H9 (cell line): ENCODE measurements around the gene PRRT2. TPM values are rescaled to one million over a fixed set of nuclear protein-coding genes. Genes with fewer than 3 reads are reported as not detected.

ENCODE experiments used
- DNase-seq: peaks from one replicate; pipeline ENCODE4 v3.0.0-alpha.2; 2017
- H2AFZ ChIP-seq: one replicate; pipeline ENCODE4 v1.6.1; 2013; ENCODE audit warnings: mild to moderate bottlenecking, low read length, control low read depth, moderate library complexity
- H2AK5ac ChIP-seq: 2 replicates; pipeline ENCODE4 v1.6.1; 2013; ENCODE audit warnings: low read length, control low read depth, mixed read lengths; ENCODE audit not compliant: insufficient read length
- H2BK120ac ChIP-seq: one replicate; pipeline ENCODE4 v1.6.1; 2013; ENCODE audit warnings: low read depth, mild to moderate bottlenecking, low read length, control low read depth, inconsistent platforms; ENCODE audit not compliant: poor library complexity, severe bottlenecking
- H2BK12ac ChIP-seq: 2 replicates; pipeline ENCODE4 v1.6.1; 2013; ENCODE audit warnings: low read length, control low read depth, mixed read lengths, low read depth; ENCODE audit not compliant: insufficient read length
- H2BK15ac ChIP-seq: 2 replicates; pipeline ENCODE4 v1.6.1; 2013; ENCODE audit warnings: low read depth, low read length, control low read depth
- H2BK20ac ChIP-seq: one replicate; pipeline ENCODE4 v1.6.1; 2013; ENCODE audit warnings: low read depth, mild to moderate bottlenecking, low read length, control low read depth, inconsistent platforms; ENCODE audit not compliant: poor library complexity, severe bottlenecking
- H2BK5ac ChIP-seq: 2 replicates; pipeline ENCODE4 v1.6.1; 2013; ENCODE audit warnings: low read length, control low read depth, mixed read lengths; ENCODE audit not compliant: insufficient read length
- H3K14ac ChIP-seq: 2 replicates; pipeline ENCODE4 v1.6.1; 2013; ENCODE audit warnings: low read length, control low read depth; ENCODE audit not compliant: insufficient read depth
- H3K18ac ChIP-seq: 2 replicates; pipeline ENCODE4 v1.6.1; 2013; ENCODE audit warnings: low read depth, mild to moderate bottlenecking, mixed read lengths, low read length, control low read depth; ENCODE audit not compliant: insufficient read length
- H3K23ac ChIP-seq: 2 replicates; pipeline ENCODE4 v1.6.1; 2013; ENCODE audit warnings: low read length, control low read depth, mixed read lengths, low read depth; ENCODE audit not compliant: insufficient read length
- H3K23me2 ChIP-seq: 2 replicates; pipeline ENCODE4 v1.6.1; 2013; ENCODE audit warnings: low read depth, mild to moderate bottlenecking, mixed read lengths, low read length, control low read depth; ENCODE audit not compliant: insufficient read length, poor library complexity, severe bottlenecking
- H3K27ac ChIP-seq: 2 replicates; pipeline ENCODE4 v1.5.1; 2013; ENCODE audit warnings: low read length, control low read depth, mixed read lengths, low read depth; ENCODE audit not compliant: insufficient read length
- H3K27me3 ChIP-seq: 2 replicates; pipeline ENCODE4 v1.6.1; 2013; ENCODE audit warnings: low read length, control low read depth, inconsistent platforms; ENCODE audit not compliant: insufficient read depth
- H3K4ac ChIP-seq: 2 replicates; pipeline ENCODE4 v1.6.1; 2013; ENCODE audit warnings: low read depth, mild to moderate bottlenecking, control low read depth, inconsistent platforms, low read length, moderate library complexity
- H3K4me1 ChIP-seq: 2 replicates; pipeline ENCODE4 v1.6.1; 2013; ENCODE audit warnings: low read length, control low read depth, inconsistent platforms; ENCODE audit not compliant: insufficient read depth
- H3K4me2 ChIP-seq: 2 replicates; pipeline ENCODE4 v1.6.1; 2013; ENCODE audit warnings: low read length, control low read depth, mixed read lengths; ENCODE audit not compliant: insufficient read length, insufficient read depth
- H3K56ac ChIP-seq: 2 replicates; pipeline ENCODE4 v1.6.1; 2013; ENCODE audit warnings: low read depth, mild to moderate bottlenecking, mixed read lengths, low read length, control low read depth; ENCODE audit not compliant: insufficient read length
- H3K79me1 ChIP-seq: 2 replicates; pipeline ENCODE4 v1.6.1; 2013; ENCODE audit warnings: low read depth, mild to moderate bottlenecking, moderate library complexity, low read length, control low read depth, inconsistent platforms; ENCODE audit not compliant: insufficient read depth, poor library complexity, severe bottlenecking
- H3K79me2 ChIP-seq: 2 replicates; pipeline ENCODE4 v1.6.1; 2013; ENCODE audit warnings: low read length, control low read depth, inconsistent platforms; ENCODE audit not compliant: insufficient read depth
- H3K9ac ChIP-seq: 2 replicates; pipeline ENCODE4 v1.6.1; 2013; ENCODE audit warnings: low read length, control low read depth, mixed read lengths; ENCODE audit not compliant: insufficient read length; ENCODE audit errors: extremely low read depth
- H3K9me3 ChIP-seq: one replicate; pipeline ENCODE4 v1.6.1; 2013; ENCODE audit warnings: low read depth, low read length, inconsistent platforms; ENCODE audit not compliant: control insufficient read depth
- H3T11ph ChIP-seq: one replicate; pipeline ENCODE4 v1.6.1; 2013; ENCODE audit warnings: mild to moderate bottlenecking, low read length, control low read depth, inconsistent platforms
- H4K20me1 ChIP-seq: one replicate; pipeline ENCODE4 v1.6.1; 2013; ENCODE audit not compliant: control insufficient read depth, insufficient read length, insufficient read depth
- H4K5ac ChIP-seq: 2 replicates; pipeline ENCODE4 v1.6.1; 2013; ENCODE audit warnings: low read depth, mild to moderate bottlenecking, mixed read lengths, low read length, control low read depth; ENCODE audit not compliant: insufficient read length
- H4K8ac ChIP-seq: replicated peaks from 2 replicates; pipeline ENCODE4 v1.6.1; 2013; ENCODE audit warnings: low read length, control low read depth, mixed read lengths, low read depth; ENCODE audit not compliant: insufficient read length
- H4K91ac ChIP-seq: 2 replicates; pipeline ENCODE4 v1.6.1; 2013; ENCODE audit warnings: low read depth, mild to moderate bottlenecking, moderate library complexity, mixed read lengths, low read length, control low read depth; ENCODE audit not compliant: insufficient read length
- H3K27ac Mint-ChIP-seq, 3 experiments: 2 replicates in 2 of 3; 3 replicates in 1 of 3; pipeline ENCODE4 v1.8.0; 2020 to 2021; ENCODE audit warnings: mixed read lengths in 3 of 3, mild to moderate bottlenecking in 1 of 3, moderate library complexity in 1 of 3
- H3K27me3 Mint-ChIP-seq: 2 replicates; pipeline ENCODE4 v1.8.0; 2021; ENCODE audit warnings: low read depth, mild to moderate bottlenecking, moderate library complexity, mixed read lengths
- H3K36me3 Mint-ChIP-seq, 3 experiments: 2 replicates in 2 of 3; 3 replicates in 1 of 3; pipeline ENCODE4 v1.8.0; 2020 to 2021; ENCODE audit warnings: low read depth in 3 of 3, mixed read lengths in 3 of 3; ENCODE audit not compliant: insufficient read depth in 1 of 3
- H3K4me1 Mint-ChIP-seq, 2 experiments: 2 replicates each; pipeline ENCODE4 v1.8.0; 2020; ENCODE audit warnings: mixed read lengths in 2 of 2
- H3K4me3 Mint-ChIP-seq, 2 experiments: 2 replicates in 1 of 2; 3 replicates in 1 of 2; pipeline ENCODE4 v1.8.0; 2020 to 2021; ENCODE audit warnings: mild to moderate bottlenecking in 2 of 2, mixed read lengths in 2 of 2, moderate library complexity in 1 of 2
- H3K9me3 Mint-ChIP-seq, 2 experiments: 2 replicates in 1 of 2; 3 replicates in 1 of 2; pipeline ENCODE4 v1.8.0; 2020; ENCODE audit warnings: mild to moderate bottlenecking in 2 of 2, mixed read lengths in 2 of 2, moderate library complexity in 1 of 2
- WGBS: extraction: QIAGEN DNeasy Blood & Tissue Kit; methylation state at CpG from one replicate; pipeline ENCODE4 v1.1.7; 2013; ENCODE audit warnings: missing lambda C conversion rate, low lambda C conversion rate, mixed read lengths; ENCODE audit not compliant: insufficient read length; ENCODE audit errors: extremely low coverage; 5-methylcytosine and 5-hydroxymethylcytosine counted together
- total RNA-seq: library from RNA; stranded (reverse); gene quantifications from 2 replicates; pipeline ENCODE4 v1.2.1, GENCODE V29; 2021
- TF ChIP-seq, protein P1 (sequence below): fragments of 200-600 bp; sonication (generic); conservative IDR thresholded peaks from 3 replicates; pipeline ENCODE4 v1.8.0; 2021; ENCODE audit warnings: antibody characterized with exemption, mild to moderate bottlenecking

Gene PRRT2
- total RNA-seq, 1 experiment from 2014 or later: 14.6 TPM

DNA sequence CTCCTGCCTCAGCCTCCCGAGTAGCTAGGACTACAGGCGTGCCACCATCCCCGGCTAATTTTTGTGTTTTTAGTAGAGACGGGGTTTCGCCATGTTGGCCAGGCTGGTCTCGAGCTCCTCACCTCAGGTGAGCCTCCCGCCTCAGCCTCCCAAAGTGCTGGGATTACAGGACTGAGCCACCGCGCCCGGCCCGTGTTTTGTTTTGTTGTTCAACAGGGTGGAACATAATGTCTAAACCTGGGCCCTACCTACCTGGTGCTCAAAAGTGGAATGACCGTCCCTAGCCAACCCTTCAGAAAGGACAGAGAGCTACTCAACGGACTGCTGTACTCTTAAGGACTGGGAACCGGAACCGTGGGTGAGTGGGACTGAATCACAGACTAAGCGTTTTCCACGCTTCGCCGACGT lies 22.2 kb upstream of the PRRT2 start:
- TF ChIP-seq, protein P1, sequence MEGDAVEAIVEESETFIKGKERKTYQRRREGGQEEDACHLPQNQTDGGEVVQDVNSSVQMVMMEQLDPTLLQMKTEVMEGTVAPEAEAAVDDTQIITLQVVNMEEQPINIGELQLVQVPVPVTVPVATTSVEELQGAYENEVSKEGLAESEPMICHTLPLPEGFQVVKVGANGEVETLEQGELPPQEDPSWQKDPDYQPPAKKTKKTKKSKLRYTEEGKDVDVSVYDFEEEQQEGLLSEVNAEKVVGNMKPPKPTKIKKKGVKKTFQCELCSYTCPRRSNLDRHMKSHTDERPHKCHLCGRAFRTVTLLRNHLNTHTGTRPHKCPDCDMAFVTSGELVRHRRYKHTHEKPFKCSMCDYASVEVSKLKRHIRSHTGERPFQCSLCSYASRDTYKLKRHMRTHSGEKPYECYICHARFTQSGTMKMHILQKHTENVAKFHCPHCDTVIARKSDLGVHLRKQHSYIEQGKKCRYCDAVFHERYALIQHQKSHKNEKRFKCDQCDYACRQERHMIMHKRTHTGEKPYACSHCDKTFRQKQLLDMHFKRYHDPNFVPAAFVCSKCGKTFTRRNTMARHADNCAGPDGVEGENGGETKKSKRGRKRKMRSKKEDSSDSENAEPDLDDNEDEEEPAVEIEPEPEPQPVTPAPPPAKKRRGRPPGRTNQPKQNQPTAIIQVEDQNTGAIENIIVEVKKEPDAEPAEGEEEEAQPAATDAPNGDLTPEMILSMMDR: no peak
- Histone ChIP-seq H3K4me2 (peak overlapping the region; percentile 71), H2AFZ (no peak overlapping the region), H3K9me3 (no peaks in the 10 kb centered on the region), H3K79me1 (peaks cover 3% of the 10 kb centered on the region), H3K56ac (no peak overlapping the region), H3K9ac (peak overlapping the region; percentile 71), H2BK5ac (no peak overlapping the region), H3K23me2 (peaks cover 5% of the 10 kb centered on the region), H3K4me1 (no peaks in the 10 kb centered on the region; the same call in 1 of the 2 replicates), H3K14ac (peak overlapping the region; percentile 81), H4K8ac (no peak overlapping the region), H2BK15ac (no peak overlapping the region), H3K18ac (peak overlapping the region; percentile 37), H3K27me3 (no peaks in the 10 kb centered on the region), H2BK12ac (no peak overlapping the region), H3K23ac (no peak overlapping the region), H4K20me1 (no peaks in the 10 kb centered on the region), H2BK20ac (no peak overlapping the region), H4K5ac (peak overlapping the region; percentile 30), H3K4ac (no peak overlapping the region), H3K79me2 (peaks cover 31% of the 10 kb centered on the region), H4K91ac (no peak overlapping the region), H2AK5ac (no peak overlapping the region), H3K27ac (no peak overlapping the region), H2BK120ac (no peak overlapping the region), H3T11ph (no peak overlapping the region)
- Mint-ChIP-seq H3K4me1 (peaks cover 27 to 32% of the 10 kb centered on the region in 2 experiments), H3K27me3 (peaks cover 12% of the 10 kb centered on the region), H3K36me3 (peaks cover 12 to 31% (median 22%) of the 10 kb centered on the region in 3 experiments), H3K9me3 (no peaks in the 10 kb centered on the region), H3K4me3 (peak overlapping the region; percentile 97 to 98), H3K27ac (peak overlapping the region; percentile 95 to 98 (median 96); a peak in 6 of 7 replicates)
- no peak for DNase-seq
- WGBS: no CpG with 5 or more reads among the region's 20 CpGs
